SK-N-SH (cell line): ENCODE results near the gene UNKL.

Experiments used
- CTCF ChIP-seq: fragments of 200-600 bp; sonication (generic); IDR thresholded peaks from 2 replicates; pipeline ENCODE4 v1.6.1; 2017; ENCODE audit warnings: antibody characterized with exemption, mild to moderate bottlenecking, moderate library complexity
- FOSL2 ChIP-seq: IDR thresholded peaks from 2 replicates; pipeline ENCODE4 v1.4.0; 2012; ENCODE audit warnings: low read depth, mild to moderate bottlenecking, moderate library complexity, borderline replicate concordance
- GABPA ChIP-seq: IDR thresholded peaks from 2 replicates; pipeline ENCODE4 v1.4.0; 2012; ENCODE audit warnings: low read depth, mild to moderate bottlenecking
- MAX ChIP-seq: IDR thresholded peaks from 2 replicates; pipeline ENCODE4 v1.4.0; 2012; ENCODE audit warnings: low read depth
- MXI1 ChIP-seq: IDR thresholded peaks from 2 replicates; pipeline ENCODE4 v1.6.1; 2012; ENCODE audit warnings: mild to moderate bottlenecking, low read depth, low read length, improper control_type of control experiment
- POLR2AphosphoS5 ChIP-seq: IDR thresholded peaks from 2 replicates; pipeline ENCODE4 v1.6.1; 2012; ENCODE audit warnings: low read depth, low read length
- RFX5 ChIP-seq: IDR thresholded peaks from 2 replicates; pipeline ENCODE4 v1.6.1; 2012; ENCODE audit warnings: mild to moderate bottlenecking, improper control_type of control experiment, low read length
- TAF1 ChIP-seq: IDR thresholded peaks from 2 replicates; pipeline ENCODE4 v1.6.1; 2012; ENCODE audit warnings: low read depth, mild to moderate bottlenecking, low read length, moderate library complexity, borderline replicate concordance
- ZBTB33 ChIP-seq: IDR thresholded peaks from 2 replicates; pipeline ENCODE4 v1.4.0; 2012; ENCODE audit warnings: low read depth, borderline replicate concordance

- TF ChIP-seq GABPA (no peak), RFX5 (no peak), FOSL2 (no peak), TAF1 (no peak), CTCF (no peak), POLR2AphosphoS5 (no peak), MXI1 (no peak), ZBTB33 (no peak), MAX (no peak)
Observed at GRCh38 chr16:1375741-1376410, 38.6 kb downstream of the UNKL start.
